ENCODE results near the gene ANKRD34B. TPM values are rescaled to one million over a fixed set of nuclear protein-coding genes. Genes with fewer than 3 reads are reported as not detected.

The ANKRD34B gene
- total RNA-seq, 1 experiment from 2014 or later: not detected

GRCh38 chr5:80615266-80615914 lies 45.3 kb upstream of the ANKRD34B start:
- Histone ChIP-seq H3K4me1 (ENCODE audit: insufficient read depth, low read length, poor library complexity, severe bottlenecking) (no peaks in the 10 kb centered on the region), H3K27me3 (replicated peaks; ENCODE audit: insufficient read depth, low read depth, low read length, poor library complexity) (no peaks in the 10 kb centered on the region), H3K9me3 (ENCODE audit: low read depth, low read length, poor library complexity, severe bottlenecking) (no peaks in the 10 kb centered on the region), H3K27ac (ENCODE audit: low read depth, low read length, poor library complexity, severe bottlenecking) (no peak overlapping the region), H3K36me3 (ENCODE audit: insufficient read depth, low read length, poor library complexity, severe bottlenecking) (no peaks in the 10 kb centered on the region), H3K4me3 (ENCODE audit: low read depth, low read length, poor library complexity, severe bottlenecking) (no peak overlapping the region)
- intact Hi-C loops (cut with micrococcal nuclease; ENCODE audit: unreplicated experiment): no loop called here
- BruUV-seq (replicated peaks): no TSS peak
- ChIA-PET POLR2A (ENCODE audit: low non-redundant PET) (no interaction called here), CTCF (no interaction called here)
- no peak for TF ChIP-seq EZH2 (IDR thresholded peaks at IDR 0.05; ENCODE audit: borderline replicate concordance, low read depth, low read length, poor library complexity, severe bottlenecking)
- no peak for TF ChIP-seq CTCF (conservative IDR thresholded peaks at IDR 0.05; ENCODE audit: low read depth, low read length)
- no peak for DNase-seq (ENCODE audit: low spot score)

- ChIA-PET CTCF (no interaction called here), POLR2A (ENCODE audit: low non-redundant PET) (no interaction called here)
- Histone ChIP-seq H3K4me1 (ENCODE audit: insufficient read depth, low read length, poor library complexity, severe bottlenecking) (no peaks in the 10 kb centered on the region), H3K9me3 (ENCODE audit: low read depth, low read length, poor library complexity, severe bottlenecking) (no peaks in the 10 kb centered on the region), H3K4me3 (ENCODE audit: low read depth, low read length, poor library complexity, severe bottlenecking) (no peak overlapping the region), H3K36me3 (ENCODE audit: insufficient read depth, low read length, poor library complexity, severe bottlenecking) (no peaks in the 10 kb centered on the region), H3K27ac (ENCODE audit: low read depth, low read length, poor library complexity, severe bottlenecking) (no peak overlapping the region), H3K27me3 (replicated peaks; ENCODE audit: insufficient read depth, low read depth, low read length, poor library complexity) (no peaks in the 10 kb centered on the region)
- BruUV-seq (replicated peaks): no TSS peak
- no peak for DNase-seq (ENCODE audit: low spot score)
- no peak for TF ChIP-seq EZH2 (IDR thresholded peaks at IDR 0.05; ENCODE audit: borderline replicate concordance, low read depth, low read length, poor library complexity, severe bottlenecking)
- TF ChIP-seq CTCF (conservative IDR thresholded peaks at IDR 0.05; ENCODE audit: low read depth, low read length): no peak
- intact Hi-C loops (cut with micrococcal nuclease; ENCODE audit: unreplicated experiment): no loop called here
Observed at GRCh38 chr5:80609692-80610091, 39.6 kb upstream of the ANKRD34B start.

- Histone ChIP-seq H3K36me3 (ENCODE audit: insufficient read depth, low read length, poor library complexity, severe bottlenecking) (no peaks in the 10 kb centered on the region), H3K27ac (ENCODE audit: low read depth, low read length, poor library complexity, severe bottlenecking) (no peak overlapping the region), H3K4me3 (ENCODE audit: low read depth, low read length, poor library complexity, severe bottlenecking) (no peak overlapping the region), H3K27me3 (replicated peaks; ENCODE audit: insufficient read depth, low read depth, low read length, poor library complexity) (no peaks in the 10 kb centered on the region), H3K9me3 (ENCODE audit: low read depth, low read length, poor library complexity, severe bottlenecking) (no peaks in the 10 kb centered on the region), H3K4me1 (ENCODE audit: insufficient read depth, low read length, poor library complexity, severe bottlenecking) (no peaks in the 10 kb centered on the region)
- intact Hi-C loops (cut with micrococcal nuclease; ENCODE audit: unreplicated experiment): no loop called here
- POLR2A ChIA-PET (ENCODE audit: low non-redundant PET): no interaction called here
- no TSS peak for BruUV-seq (replicated peaks)
- CTCF ChIA-PET: no interaction called here
- no peak for DNase-seq (ENCODE audit: low spot score)
- TF ChIP-seq CTCF (conservative IDR thresholded peaks at IDR 0.05; ENCODE audit: low read depth, low read length) (no peak), EZH2 (IDR thresholded peaks at IDR 0.05; ENCODE audit: borderline replicate concordance, low read depth, low read length, poor library complexity, severe bottlenecking) (no peak)
Observed at GRCh38 chr5:80608731-80609130, 38.7 kb upstream of the ANKRD34B start.

Measured in A673 (cell line).